Smooth muscle cell (in vitro differentiated cells): ENCODE results near the gene TBC1D4. TPM values are rescaled to one million over a fixed set of nuclear protein-coding genes. Genes with fewer than 3 reads are reported as not detected.

Experiments used
- DNase-seq: peaks from one replicate; lab custom pipeline; 2025; ENCODE audit not compliant: unreplicated experiment; lab: John Stamatoyannopoulos, UW
- H2AFZ ChIP-seq: fragments of 200-600 bp; sonication (generic); 2 replicates; pipeline ENCODE4 v1.6.0; 2016; ENCODE audit warnings: antibody characterized with exemption, low read depth, mild to moderate bottlenecking
- H3F3A ChIP-seq: fragments of 200-600 bp; sonication (generic); 2 replicates; pipeline ENCODE4 v1.6.0; 2017; ENCODE audit warnings: antibody characterized with exemption, low read depth
- H3K27ac ChIP-seq: fragments of 200-600 bp; sonication (generic); 2 replicates; pipeline ENCODE4 v1.5.1; 2016; ENCODE audit warnings: low read depth, mild to moderate bottlenecking
- H3K27me3 ChIP-seq: fragments of 200-600 bp; sonication (generic); 2 replicates; pipeline ENCODE4 v1.6.1; 2016; ENCODE audit warnings: low read depth, mild to moderate bottlenecking
- H3K36me3 ChIP-seq: fragments of 200-600 bp; sonication (generic); 2 replicates; pipeline ENCODE4 v1.5.1; 2016; ENCODE audit warnings: low read depth
- H3K4me1 ChIP-seq: fragments of 200-600 bp; sonication (generic); 2 replicates; pipeline ENCODE4 v1.5.1; 2016; ENCODE audit warnings: low read depth
- H3K4me2 ChIP-seq: fragments of 200-600 bp; sonication (generic); 2 replicates; pipeline ENCODE4 v1.6.0; 2016; ENCODE audit warnings: mild to moderate bottlenecking
- H3K4me3 ChIP-seq: fragments of 200-600 bp; sonication (generic); 2 replicates; pipeline ENCODE4 v1.5.1; 2016; ENCODE audit warnings: mild to moderate bottlenecking
- H3K79me2 ChIP-seq: fragments of 200-600 bp; sonication (generic); 2 replicates; pipeline ENCODE4 v1.6.0; 2016; ENCODE audit warnings: low read depth, mild to moderate bottlenecking
- H3K9ac ChIP-seq: fragments of 200-600 bp; sonication (generic); 2 replicates; pipeline ENCODE4 v1.6.0; 2016; ENCODE audit warnings: low read depth
- H3K9me3 ChIP-seq: fragments of 200-600 bp; sonication (generic); replicated peaks from 2 replicates; pipeline ENCODE4 v1.5.1; 2016; ENCODE audit warnings: low read depth
- H4K20me1 ChIP-seq: fragments of 200-600 bp; sonication (generic); 2 replicates; pipeline ENCODE4 v1.6.0; 2016; ENCODE audit warnings: low read depth
- CTCF ChIP-seq: fragments of 200-600 bp; sonication (generic); IDR thresholded peaks from 2 replicates; pipeline ENCODE4 v1.5.1; 2017; ENCODE audit warnings: borderline replicate concordance, mild to moderate bottlenecking, antibody characterized with exemption; ENCODE audit not compliant: insufficient read depth, poor library complexity, severe bottlenecking
- WGBS: methylation state at CpG from one replicate; pipeline ENCODE4 v1.1.7; 2016; ENCODE audit warnings: low lambda C conversion rate; 5-methylcytosine and 5-hydroxymethylcytosine counted together
- polyA plus RNA-seq: library from polyadenylated mRNA; unstranded; fragments of >200 nt; fragmentation: Nextera tagmentation; extraction: Ambion mirVana; gene quantifications from 2 replicates; pipeline ENCODE4 v1.2.1, GENCODE V29; 2016
- total RNA-seq: library from RNA; depleted of rRNA; stranded (reverse); fragments of >200 nt; gene quantifications from 2 replicates; pipeline ENCODE4 v1.2.3, GENCODE V29; 2014

TBC1D4 gene
- total and polyA plus RNA-seq, 2 experiments from 2014 or later, result 7.7 to 21.9 TPM

DNA sequence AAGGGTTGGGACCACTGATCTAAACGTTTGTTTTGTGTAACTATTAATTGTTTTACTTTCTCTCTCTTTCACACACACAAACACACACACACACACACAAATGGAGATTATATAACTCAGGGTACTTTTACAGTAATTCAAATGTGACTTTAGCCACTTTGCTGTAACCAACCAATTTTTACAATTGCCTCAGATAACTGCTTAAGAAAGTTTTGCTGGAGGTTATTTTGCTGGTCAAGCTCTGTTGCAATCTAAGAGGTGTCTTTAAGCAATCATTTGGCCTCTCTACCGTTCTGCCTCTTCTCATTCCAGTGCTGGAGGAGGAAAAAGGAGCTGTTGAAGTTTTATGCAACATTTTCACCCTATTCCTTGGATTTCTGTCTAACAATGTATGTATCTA, 63.0 kb downstream of the TBC1D4 start:
- no peak for DNase-seq
- Histone ChIP-seq H2AFZ (no peak overlapping the region), H3K27me3 (no peaks in the 10 kb centered on the region), H3K27ac (no peak overlapping the region), H3K9ac (no peak overlapping the region), H3K79me2 (no peaks in the 10 kb centered on the region), H3K36me3 (no peaks in the 10 kb centered on the region), H3K4me2 (no peak overlapping the region), H3K4me1 (no peaks in the 10 kb centered on the region), H3K4me3 (no peak overlapping the region), H3F3A (no peaks in the 10 kb centered on the region), H4K20me1 (peaks cover 21% of the 10 kb centered on the region), H3K9me3 (no peaks in the 10 kb centered on the region)
- WGBS, result 77% methylated on average over 2 of the region's 2 CpGs
- no peak for TF ChIP-seq CTCF

DNA sequence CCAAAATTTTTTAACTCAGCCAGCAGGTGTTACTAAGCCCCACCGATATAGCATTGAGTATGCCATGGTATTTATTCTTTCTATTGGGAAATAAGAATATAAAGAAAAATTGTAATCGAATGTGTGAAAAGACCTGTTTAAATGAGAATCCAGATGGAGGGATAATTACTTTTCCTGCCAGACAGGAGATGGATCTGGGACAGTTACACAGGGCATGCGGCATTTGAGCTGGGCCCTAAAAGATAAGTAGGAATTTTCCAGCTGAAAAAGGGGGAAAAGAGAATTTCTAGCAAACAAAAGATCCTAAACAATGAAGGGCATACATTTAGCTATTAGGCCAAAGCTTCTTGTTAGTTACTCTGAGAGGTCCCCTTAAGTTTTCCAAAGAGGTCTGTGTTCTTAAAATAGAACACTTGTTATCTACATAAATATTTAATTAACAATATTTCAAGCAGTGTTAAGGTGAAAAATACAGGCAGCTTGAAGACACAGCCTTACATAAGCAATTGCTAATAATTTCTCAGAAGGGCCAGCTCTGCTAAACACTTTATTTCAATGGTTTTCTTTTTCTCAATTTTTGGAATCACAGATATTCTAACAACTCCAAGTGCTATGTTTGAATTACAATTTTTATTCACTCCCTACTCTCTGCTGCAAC, 63.7 kb downstream of the TBC1D4 start:
- no peak overlapping the region for H3K4me2 ChIP-seq
- no peak overlapping the region for H3K4me3 ChIP-seq
- TF ChIP-seq CTCF, result no peak
- no peaks in the 10 kb centered on the region for H3K4me1 ChIP-seq
- no peak for DNase-seq
- H4K20me1 ChIP-seq, result peaks cover 17% of the 10 kb centered on the region
- no peaks in the 10 kb centered on the region for H3F3A ChIP-seq
- H3K27me3 ChIP-seq, result no peaks in the 10 kb centered on the region
- 81% methylated on average over 3 of the region's 3 CpGs for WGBS
- no peak overlapping the region for H3K27ac ChIP-seq
- H3K9me3 ChIP-seq, result no peaks in the 10 kb centered on the region
- no peaks in the 10 kb centered on the region for H3K36me3 ChIP-seq
- no peak overlapping the region for H2AFZ ChIP-seq
- no peaks in the 10 kb centered on the region for H3K79me2 ChIP-seq
- no peak overlapping the region for H3K9ac ChIP-seq

- H3K36me3 ChIP-seq, result no peaks in the 10 kb centered on the region
- no peak overlapping the region for H3K9ac ChIP-seq
- no peak for DNase-seq
- 76% methylated on average over 2 of the region's 2 CpGs for WGBS
- no peak overlapping the region for H2AFZ ChIP-seq
- H4K20me1 ChIP-seq, result peaks cover 17% of the 10 kb centered on the region
- no peaks in the 10 kb centered on the region for H3K27me3 ChIP-seq
- no peak overlapping the region for H3K27ac ChIP-seq
- no peaks in the 10 kb centered on the region for H3K79me2 ChIP-seq
- TF ChIP-seq CTCF, result no peak
- no peaks in the 10 kb centered on the region for H3F3A ChIP-seq
- H3K9me3 ChIP-seq, result no peaks in the 10 kb centered on the region
- H3K4me3 ChIP-seq, result no peak overlapping the region
- H3K4me2 ChIP-seq, result no peak overlapping the region
- H3K4me1 ChIP-seq, result no peaks in the 10 kb centered on the region
These were observed 64.3 kb downstream of the TBC1D4 start for GRCh38 chr13:75417656-75418055.

DNA sequence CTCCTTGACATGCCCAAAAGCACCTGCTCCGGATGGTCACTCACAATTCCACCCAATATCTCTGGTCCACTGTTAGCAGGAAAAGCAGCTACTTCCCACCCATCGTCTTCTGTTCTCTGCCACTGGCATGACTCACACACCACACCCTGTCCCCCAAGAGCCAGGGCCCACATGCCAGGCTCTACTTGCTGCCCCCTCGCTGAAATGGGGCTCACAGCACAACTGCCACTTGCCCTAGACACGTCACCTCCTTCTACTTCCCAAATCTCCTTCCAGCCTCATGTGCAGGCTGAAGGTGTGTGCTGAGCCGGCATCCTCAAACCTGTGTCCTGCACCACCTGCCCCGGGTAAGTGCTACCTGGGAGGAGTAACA, 65.0 kb downstream of the TBC1D4 start:
- Histone ChIP-seq H3F3A (no peaks in the 10 kb centered on the region), H3K9ac (no peak overlapping the region), H3K27me3 (no peaks in the 10 kb centered on the region), H3K36me3 (no peaks in the 10 kb centered on the region), H3K4me2 (no peak overlapping the region), H3K27ac (no peak overlapping the region), H3K4me3 (no peak overlapping the region), H3K9me3 (no peaks in the 10 kb centered on the region), H2AFZ (no peak overlapping the region), H3K79me2 (no peaks in the 10 kb centered on the region), H3K4me1 (no peaks in the 10 kb centered on the region), H4K20me1 (peaks cover 12% of the 10 kb centered on the region)
- TF ChIP-seq CTCF, result no peak
- no peak for DNase-seq
- 87% methylated on average over 6 of the region's 6 CpGs for WGBS
